Activated CD8-positive, alpha-beta T cell treated with anti-CD3 and anti-CD28 coated beads for 36 hours (primary cell): Measurements from ENCODE around the gene ANKRD44. TPM values are rescaled to one million over a fixed set of nuclear protein-coding genes. Genes with fewer than 3 reads are reported as not detected.
A peak's percentile ranks its signal among the peaks of the same experiment; 100 is the strongest.

Experiments used
- ATAC-seq: fragments of 200-7000 bp; cut with Tn5 transposase; one replicate; pipeline ENCODE4 v1.10.0; 2021; ENCODE audit warnings: mild to moderate bottlenecking, moderate library complexity
- CTCF ChIA-PET: fragments of 350-600 bp; sonication (Branson Sonifier 250); formaldehyde crosslinking; loops from one replicate; lab custom pipeline; 2021; ENCODE audit warnings: antibody characterized with exemption; lab: Charles Lee
- POLR2A ChIA-PET: fragments of 350-600 bp; sonication (Branson Sonifier 250); formaldehyde crosslinking; loops from one replicate; lab custom pipeline; 2021; ENCODE audit warnings: antibody characterized with exemption; lab: Charles Lee
- DNase-seq: peaks from one replicate; pipeline ENCODE4 v3.0.0-alpha.2; 2020
- H3K27ac Mint-ChIP-seq: one replicate; pipeline ENCODE4 v1.8.0; 2021; ENCODE audit warnings: mild to moderate bottlenecking, mixed read lengths
- H3K27me3 Mint-ChIP-seq: one replicate; pipeline ENCODE4 v1.8.0; 2021; ENCODE audit warnings: mixed read lengths
- H3K36me3 Mint-ChIP-seq: one replicate; pipeline ENCODE4 v1.8.0; 2021; ENCODE audit warnings: low read depth, mixed read lengths
- H3K4me1 Mint-ChIP-seq: one replicate; pipeline ENCODE4 v1.8.0; 2021; ENCODE audit warnings: low read depth, mixed read lengths
- H3K4me3 Mint-ChIP-seq: one replicate; pipeline ENCODE4 v1.8.0; 2021; ENCODE audit warnings: mild to moderate bottlenecking, moderate library complexity, mixed read lengths
- H3K9me3 Mint-ChIP-seq: one replicate; pipeline ENCODE4 v1.8.0; 2021; ENCODE audit warnings: mixed read lengths
- intact Hi-C: fragments of 100-400 bp; cut with micrococcal nuclease; formaldehyde crosslinking; loops from one replicate; pipeline ENCODE4 v1.10.0; 2022
- total RNA-seq, 2 experiments: library from RNA; stranded (reverse); gene quantifications; one replicate each; pipeline ENCODE4 v1.2.3, GENCODE V29; 2021
- TF ChIP-seq, protein P1 (sequence below): fragments of 200-600 bp; IDR thresholded peaks from one replicate; pipeline ENCODE4 v1.8.0; 2022; ENCODE audit warnings: antibody characterized with exemption, mild to moderate bottlenecking

The ANKRD44 gene
- total RNA-seq, 2 experiments from 2014 or later, result 131 to 132 TPM

DNA sequence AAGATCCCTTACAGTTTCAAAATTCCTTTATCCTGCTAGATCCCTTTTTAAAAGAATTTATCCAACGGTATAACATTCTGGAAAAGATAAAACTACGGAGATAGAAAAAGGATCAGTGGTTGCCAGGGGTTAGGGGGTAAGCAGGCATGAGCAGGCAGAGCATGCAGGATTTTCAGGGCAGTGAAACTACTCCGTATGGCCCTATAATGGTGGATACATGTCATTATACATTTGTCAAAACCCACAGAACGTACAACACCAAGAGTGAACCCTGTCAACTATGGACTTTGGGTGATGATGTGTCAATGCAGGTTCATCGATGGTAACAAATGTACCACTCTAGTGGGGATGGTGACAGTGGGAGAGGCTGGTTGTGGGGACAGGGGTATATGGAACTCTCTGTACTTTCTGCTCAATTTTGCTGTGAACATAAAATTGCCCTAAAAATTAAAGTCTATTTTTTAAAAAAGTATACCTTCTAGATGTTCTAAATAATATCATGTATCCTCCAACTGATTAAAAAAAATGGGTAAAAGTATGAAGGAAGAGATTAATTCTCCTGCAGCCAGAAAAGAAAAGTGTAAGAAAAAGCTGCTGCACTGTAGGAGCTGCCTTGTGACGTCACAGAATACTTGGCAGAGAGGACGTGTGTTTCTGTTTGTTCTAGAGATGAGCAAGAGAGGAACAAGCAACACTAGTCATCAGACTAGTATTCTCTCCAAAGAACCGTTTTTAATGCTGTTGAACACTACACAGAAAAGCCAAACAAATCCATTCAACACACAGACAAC, 23.6 kb downstream of the ANKRD44 start:
- H3K27me3 Mint-ChIP-seq, result no peaks in the 10 kb centered on the region
- peak overlapping the region; percentile 70 for H3K4me3 Mint-ChIP-seq
- peak; percentile 92 for ATAC-seq
- CTCF ChIA-PET, result interaction anchor here (0.6 to 2.0 kb wide), 6 partner anchors 11 to 174 kb away, joined by 3 to 4 read pairs (median 4); no protein-coding TSS in a partner anchor
- peaks cover 13% of the 10 kb centered on the region for H3K9me3 Mint-ChIP-seq
- peaks cover 76% of the 10 kb centered on the region for H3K4me1 Mint-ChIP-seq
- TF ChIP-seq, protein P1, sequence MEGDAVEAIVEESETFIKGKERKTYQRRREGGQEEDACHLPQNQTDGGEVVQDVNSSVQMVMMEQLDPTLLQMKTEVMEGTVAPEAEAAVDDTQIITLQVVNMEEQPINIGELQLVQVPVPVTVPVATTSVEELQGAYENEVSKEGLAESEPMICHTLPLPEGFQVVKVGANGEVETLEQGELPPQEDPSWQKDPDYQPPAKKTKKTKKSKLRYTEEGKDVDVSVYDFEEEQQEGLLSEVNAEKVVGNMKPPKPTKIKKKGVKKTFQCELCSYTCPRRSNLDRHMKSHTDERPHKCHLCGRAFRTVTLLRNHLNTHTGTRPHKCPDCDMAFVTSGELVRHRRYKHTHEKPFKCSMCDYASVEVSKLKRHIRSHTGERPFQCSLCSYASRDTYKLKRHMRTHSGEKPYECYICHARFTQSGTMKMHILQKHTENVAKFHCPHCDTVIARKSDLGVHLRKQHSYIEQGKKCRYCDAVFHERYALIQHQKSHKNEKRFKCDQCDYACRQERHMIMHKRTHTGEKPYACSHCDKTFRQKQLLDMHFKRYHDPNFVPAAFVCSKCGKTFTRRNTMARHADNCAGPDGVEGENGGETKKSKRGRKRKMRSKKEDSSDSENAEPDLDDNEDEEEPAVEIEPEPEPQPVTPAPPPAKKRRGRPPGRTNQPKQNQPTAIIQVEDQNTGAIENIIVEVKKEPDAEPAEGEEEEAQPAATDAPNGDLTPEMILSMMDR, result no peak
- DNase-seq, result peak; percentile 70
- peak overlapping the region; percentile 100 for H3K27ac Mint-ChIP-seq
- H3K36me3 Mint-ChIP-seq, result peaks cover 56% of the 10 kb centered on the region
- intact Hi-C loops, result no loop called here
- POLR2A ChIA-PET, result interaction anchor here (0.7 to 3.8 kb wide), 7 partner anchors 8 to 22 kb away, joined by 3 to 21 read pairs (median 3); partner anchors contain the start of gene ANKRD44

DNA sequence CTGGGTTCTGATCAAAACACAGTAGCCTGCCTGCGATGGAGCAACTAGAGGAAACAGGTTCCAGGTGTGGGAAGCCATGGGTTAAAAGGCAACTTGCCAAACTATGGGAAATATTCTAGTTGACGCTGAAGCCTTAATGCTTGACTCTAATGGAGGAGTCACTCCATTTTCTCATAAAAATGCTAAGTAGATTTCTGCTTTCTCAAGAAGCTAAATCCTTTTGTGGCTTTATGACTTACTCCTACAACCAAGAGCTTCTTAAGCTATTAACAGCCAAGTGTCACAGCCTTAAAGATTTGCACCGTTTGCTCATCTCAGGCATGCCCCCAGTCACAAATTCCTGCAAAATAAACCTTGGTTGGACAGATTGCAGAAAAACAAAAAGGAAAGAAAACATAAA, 25.2 kb downstream of the ANKRD44 start:
- Mint-ChIP-seq H3K27me3 (no peaks in the 10 kb centered on the region), H3K27ac (peak overlapping the region; percentile 83), H3K4me1 (peaks cover 80% of the 10 kb centered on the region), H3K9me3 (peaks cover 9% of the 10 kb centered on the region), H3K4me3 (no peak overlapping the region), H3K36me3 (peaks cover 57% of the 10 kb centered on the region)
- intact Hi-C loops, result loop anchor here (2.0 kb wide), 1 partner anchor 19 kb away; no protein-coding TSS in a partner anchor
- CTCF ChIA-PET, result interaction anchor here (1.0 to 1.8 kb wide), 9 partner anchors 9 to 172 kb away, joined by 3 to 7 read pairs (median 3); no protein-coding TSS in a partner anchor
- TF ChIP-seq, protein P1, result no peak
- ATAC-seq (no peak), DNase-seq (no peak)
- POLR2A ChIA-PET, result interaction anchor here (0.7 to 2.2 kb wide), 11 partner anchors 10 to 86 kb away, joined by 3 to 10 read pairs (median 4); no protein-coding TSS in a partner anchor

GRCh38 chr2:197284956-197285355, 25.6 kb downstream of the ANKRD44 start:
- peaks cover 57% of the 10 kb centered on the region for H3K36me3 Mint-ChIP-seq
- intact Hi-C loops, result loop anchor here (2.0 kb wide), 1 partner anchor 18 kb away; no protein-coding TSS in a partner anchor

GRCh38 chr2:197281421-197281820, 29.2 kb downstream of the ANKRD44 start:
- Mint-ChIP-seq H3K27ac (peak overlapping the region; percentile 88), H3K9me3 (peaks cover 2% of the 10 kb centered on the region), H3K27me3 (no peaks in the 10 kb centered on the region), H3K4me1 (peaks cover 82% of the 10 kb centered on the region), H3K4me3 (no peak overlapping the region), H3K36me3 (peaks cover 64% of the 10 kb centered on the region)
- CTCF ChIA-PET, result interaction anchor here (1.0 to 2.0 kb wide), 2 partner anchors 11 to 45 kb away, joined by 4 to 7 read pairs; no protein-coding TSS in a partner anchor
- POLR2A ChIA-PET, result interaction anchor here (0.6 to 2.8 kb wide), 6 partner anchors 12 to 29 kb away, joined by 3 to 20 read pairs (median 6); no protein-coding TSS in a partner anchor
- DNase-seq, result no peak
- intact Hi-C loops, result no loop called here
- ATAC-seq, result no peak
- TF ChIP-seq, protein P1, result no peak

More at GRCh38 chr2:197284956-197285355, 25.6 kb downstream of the ANKRD44 start:
- ChIA-PET POLR2A (interaction anchor here (0.7 to 2.2 kb wide), 10 partner anchors 10 to 86 kb away, joined by 3 to 10 read pairs (median 4); no protein-coding TSS in a partner anchor), CTCF (interaction anchor here (0.8 to 1.8 kb wide), 9 partner anchors 10 to 171 kb away, joined by 3 to 7 read pairs (median 3); no protein-coding TSS in a partner anchor)
- TF ChIP-seq, protein P1, result no peak
- Mint-ChIP-seq H3K27ac (peak overlapping the region; percentile 83), H3K9me3 (peaks cover 9% of the 10 kb centered on the region), H3K4me3 (no peak overlapping the region), H3K27me3 (no peaks in the 10 kb centered on the region), H3K4me1 (peaks cover 80% of the 10 kb centered on the region)
- DNase-seq, result no peak
- no peak for ATAC-seq
